Measurements from ENCODE around the gene PIK3R3. TPM values are rescaled to one million over a fixed set of nuclear protein-coding genes. Genes with fewer than 3 reads are reported as not detected.

Gene PIK3R3
- total RNA-seq, 1 donor from 2014 or later = 55.8 TPM

Other genes with a start within 250 kb of the PIK3R3 start
- gene TSPAN1, start 42.5 kb upstream of the PIK3R3 start, total RNA-seq = 144 TPM
- gene P3R3URF, start 43.9 kb upstream of the PIK3R3 start, total RNA-seq = not detected
- 99.6 TPM for gene POMGNT1, start 65.8 kb upstream of the PIK3R3 start, total RNA-seq
- gene LURAP1, start 70.7 kb upstream of the PIK3R3 start, total RNA-seq = 8.5 TPM
- 0.39 TPM for gene RAD54L, start 115.1 kb upstream of the PIK3R3 start, total RNA-seq
- 76.6 TPM for gene LRRC41, start 171.0 kb upstream of the PIK3R3 start, total RNA-seq
- 213 TPM for gene UQCRH, start 171.1 kb upstream of the PIK3R3 start, total RNA-seq
- gene NSUN4, start 208.2 kb upstream of the PIK3R3 start, total RNA-seq = 45.0 TPM